Measurements from ENCODE around the gene KCTD7.

KCTD7 gene

DNA sequence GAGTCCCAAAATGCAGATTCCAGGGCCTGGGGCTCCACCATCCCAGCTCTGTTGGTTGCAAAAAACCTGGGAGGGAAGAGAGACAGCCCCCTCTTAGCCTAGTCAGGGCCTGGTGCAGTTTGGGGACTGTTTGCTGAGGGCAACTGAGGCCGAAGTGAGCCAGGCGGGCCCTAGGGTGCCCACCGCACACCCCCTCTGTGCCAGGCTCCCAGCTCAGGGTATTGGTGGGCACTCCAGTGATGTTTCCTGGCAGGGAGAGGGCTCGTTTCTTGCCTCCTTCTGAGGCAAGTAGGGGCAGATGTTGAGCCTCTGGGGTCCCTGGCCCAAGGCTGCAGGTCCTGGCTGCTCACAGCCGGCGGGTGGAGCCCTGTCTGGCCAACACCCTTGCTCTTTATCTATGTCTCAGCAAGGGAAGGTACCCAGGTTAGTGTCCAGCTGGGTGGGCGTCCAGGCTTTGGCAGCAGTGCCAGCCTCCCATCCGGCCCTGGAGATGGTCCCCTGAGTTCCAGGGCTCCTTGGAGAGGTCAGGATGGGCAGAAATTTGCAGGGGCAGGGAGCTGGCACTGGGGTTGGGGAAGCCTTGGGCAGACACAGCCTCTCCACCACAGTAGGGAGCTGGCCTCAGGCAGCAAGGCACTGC is 37.8 kb downstream of the KCTD7 start:
- POLR2A ChIA-PET: no interaction called here
- CTCF ChIA-PET: no interaction called here
- no peak for TF ChIP-seq CTBP1 (IDR thresholded peaks at IDR 0.05; ENCODE audit: borderline replicate concordance)
- TF ChIP-seq NFRKB (IDR thresholded peaks at IDR 0.05): no peak
- no peak for TF ChIP-seq FOXM1 (IDR thresholded peaks at IDR 0.05; ENCODE audit: borderline replicate concordance)
- TF ChIP-seq HDGF (IDR thresholded peaks at IDR 0.05; ENCODE audit: borderline replicate concordance): no peak
- TF ChIP-seq ARNT (IDR thresholded peaks at IDR 0.05): no peak
- TF ChIP-seq SUZ12 (IDR thresholded peaks at IDR 0.05): no peak
- no peak for TF ChIP-seq TARDBP (IDR thresholded peaks at IDR 0.05)
- TF ChIP-seq LEF1 (IDR thresholded peaks at IDR 0.05; ENCODE audit: borderline replicate concordance): no peak
- TF ChIP-seq L3MBTL2 (conservative IDR thresholded peaks at IDR 0.05): no peak
- TF ChIP-seq FOXK2 (IDR thresholded peaks at IDR 0.05): no peak
- TF ChIP-seq SP1 (IDR thresholded peaks at IDR 0.05): no peak
- no peak for TF ChIP-seq ELF4 (IDR thresholded peaks at IDR 0.05)
- TF ChIP-seq ZNF384 (IDR thresholded peaks at IDR 0.05): no peak
- TF ChIP-seq, protein P1, sequence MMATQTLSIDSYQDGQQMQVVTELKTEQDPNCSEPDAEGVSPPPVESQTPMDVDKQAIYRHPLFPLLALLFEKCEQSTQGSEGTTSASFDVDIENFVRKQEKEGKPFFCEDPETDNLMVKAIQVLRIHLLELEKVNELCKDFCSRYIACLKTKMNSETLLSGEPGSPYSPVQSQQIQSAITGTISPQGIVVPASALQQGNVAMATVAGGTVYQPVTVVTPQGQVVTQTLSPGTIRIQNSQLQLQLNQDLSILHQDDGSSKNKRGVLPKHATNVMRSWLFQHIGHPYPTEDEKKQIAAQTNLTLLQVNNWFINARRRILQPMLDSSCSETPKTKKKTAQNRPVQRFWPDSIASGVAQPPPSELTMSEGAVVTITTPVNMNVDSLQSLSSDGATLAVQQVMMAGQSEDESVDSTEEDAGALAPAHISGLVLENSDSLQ (IDR thresholded peaks at IDR 0.05): no peak
- no peak for TF ChIP-seq FOXA1 (IDR thresholded peaks at IDR 0.05)
- no peak for TF ChIP-seq BHLHE40 (IDR thresholded peaks at IDR 0.05; ENCODE audit: borderline replicate concordance)
- no peak for DNase-seq (ENCODE audit: extremely low spot score)

DNA sequence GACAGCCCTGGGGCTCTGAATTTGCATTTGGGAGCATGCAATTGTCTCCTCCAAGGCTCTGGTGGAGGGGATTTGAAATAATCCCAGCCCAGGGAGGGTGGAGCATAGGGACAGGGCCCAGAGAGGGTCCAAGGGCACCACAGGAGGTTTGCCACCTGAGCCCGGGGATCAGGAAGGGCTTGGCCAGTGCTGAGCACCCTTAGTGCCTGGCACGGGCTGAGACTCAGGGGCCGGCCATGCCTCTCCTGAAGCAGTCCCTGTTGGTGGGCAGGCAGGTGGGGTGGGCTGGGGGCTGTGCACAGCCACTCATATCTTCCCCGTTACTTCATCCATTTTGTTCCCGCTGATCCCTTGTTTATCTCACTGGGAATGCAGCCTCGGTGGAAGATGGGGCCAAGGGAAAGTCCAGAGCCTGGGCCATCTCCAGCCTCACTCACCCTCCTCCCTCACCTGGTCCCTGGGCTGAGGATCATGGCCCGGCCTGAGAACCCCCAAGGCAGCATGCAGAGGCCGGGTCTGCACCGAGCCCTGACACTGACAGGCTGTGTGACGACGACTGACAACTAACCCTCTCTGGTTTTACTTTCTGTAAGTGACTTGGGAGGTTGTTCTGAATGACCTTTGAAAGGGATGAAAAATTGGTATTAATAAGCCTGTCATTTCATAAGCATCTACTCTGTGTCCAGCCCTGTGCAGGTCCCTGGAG is 38.5 kb downstream of the KCTD7 start:
- DNase-seq (ENCODE audit: extremely low spot score): no peak
- CTCF ChIA-PET: no interaction called here
- TF ChIP-seq HDGF (IDR thresholded peaks at IDR 0.05; ENCODE audit: borderline replicate concordance) (no peak), ARNT (IDR thresholded peaks at IDR 0.05) (no peak), SUZ12 (IDR thresholded peaks at IDR 0.05) (no peak), CTBP1 (IDR thresholded peaks at IDR 0.05; ENCODE audit: borderline replicate concordance) (no peak), SP1 (IDR thresholded peaks at IDR 0.05) (no peak), LEF1 (IDR thresholded peaks at IDR 0.05; ENCODE audit: borderline replicate concordance) (no peak), FOXK2 (IDR thresholded peaks at IDR 0.05) (no peak), ELF4 (IDR thresholded peaks at IDR 0.05) (no peak), ZNF384 (IDR thresholded peaks at IDR 0.05) (no peak), FOXM1 (IDR thresholded peaks at IDR 0.05; ENCODE audit: borderline replicate concordance) (no peak)
- TF ChIP-seq, protein P1 (IDR thresholded peaks at IDR 0.05): no peak
- POLR2A ChIA-PET: no interaction called here

DNA sequence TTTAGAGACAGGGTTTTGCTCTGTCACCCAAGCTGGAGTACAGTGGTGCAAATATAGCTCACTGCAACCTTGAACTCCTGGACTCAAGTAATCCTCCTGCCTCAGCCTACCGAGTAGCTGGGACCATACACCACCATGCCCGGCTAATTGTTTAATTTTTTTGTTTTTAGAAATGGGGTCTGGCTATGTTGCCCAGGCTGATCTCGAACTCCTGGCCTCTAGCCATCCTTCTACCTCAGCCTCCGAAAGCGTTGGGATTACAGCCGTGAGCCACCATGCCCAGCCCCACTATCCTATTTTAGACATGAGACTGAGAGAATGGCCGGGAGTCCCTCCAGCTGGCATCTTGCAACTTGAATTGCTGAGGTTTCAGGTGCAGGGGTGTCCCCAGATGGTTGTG is 39.4 kb downstream of the KCTD7 start:
- CTCF ChIA-PET: no interaction called here
- TF ChIP-seq NFRKB (IDR thresholded peaks at IDR 0.05) (no peak), BHLHE40 (IDR thresholded peaks at IDR 0.05; ENCODE audit: borderline replicate concordance) (no peak), SP1 (IDR thresholded peaks at IDR 0.05) (no peak), ZNF384 (IDR thresholded peaks at IDR 0.05) (no peak), CTBP1 (IDR thresholded peaks at IDR 0.05; ENCODE audit: borderline replicate concordance) (no peak), LEF1 (IDR thresholded peaks at IDR 0.05; ENCODE audit: borderline replicate concordance) (no peak), FOXA1 (IDR thresholded peaks at IDR 0.05) (no peak), SUZ12 (IDR thresholded peaks at IDR 0.05) (no peak), TARDBP (IDR thresholded peaks at IDR 0.05) (no peak), ELF4 (IDR thresholded peaks at IDR 0.05) (no peak), L3MBTL2 (conservative IDR thresholded peaks at IDR 0.05) (no peak)
- TF ChIP-seq, protein P1 (IDR thresholded peaks at IDR 0.05): no peak

DNA sequence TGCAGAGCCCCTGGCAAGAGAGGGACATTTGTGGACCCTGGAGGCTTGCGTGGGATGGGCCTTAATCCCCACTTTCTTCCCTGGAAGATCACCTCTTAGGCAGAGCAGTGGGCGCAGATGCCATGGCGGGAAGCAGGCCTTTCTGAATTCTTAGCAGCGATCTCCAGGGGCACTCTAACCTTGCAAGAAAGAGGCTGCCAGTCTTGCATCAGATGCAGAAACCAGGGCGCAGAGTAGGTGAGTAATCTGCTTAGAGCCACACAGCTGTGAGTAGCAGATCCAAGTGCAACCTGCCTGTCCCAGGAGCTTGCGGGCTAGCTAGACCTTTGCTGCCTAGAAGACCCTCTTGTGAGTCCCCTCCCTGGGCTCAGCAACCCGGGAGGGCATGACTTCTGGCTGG is 40.0 kb downstream of the KCTD7 start:
- POLR2A ChIA-PET: interaction anchor here (0.5 kb wide), 1 partner anchor 12 kb away, joined by 3 read pairs; no protein-coding TSS in a partner anchor
- TF ChIP-seq LEF1 (IDR thresholded peaks at IDR 0.05; ENCODE audit: borderline replicate concordance) (no peak), ELF4 (IDR thresholded peaks at IDR 0.05) (no peak), TARDBP (IDR thresholded peaks at IDR 0.05) (no peak), SP1 (IDR thresholded peaks at IDR 0.05) (no peak), HDGF (IDR thresholded peaks at IDR 0.05; ENCODE audit: borderline replicate concordance) (no peak), SUZ12 (IDR thresholded peaks at IDR 0.05) (no peak), BHLHE40 (IDR thresholded peaks at IDR 0.05; ENCODE audit: borderline replicate concordance) (no peak), ARNT (IDR thresholded peaks at IDR 0.05) (no peak), ZNF384 (IDR thresholded peaks at IDR 0.05) (no peak), L3MBTL2 (conservative IDR thresholded peaks at IDR 0.05) (no peak), FOXA1 (IDR thresholded peaks at IDR 0.05) (no peak), FOXM1 (IDR thresholded peaks at IDR 0.05; ENCODE audit: borderline replicate concordance) (no peak), CTBP1 (IDR thresholded peaks at IDR 0.05; ENCODE audit: borderline replicate concordance) (no peak), FOXK2 (IDR thresholded peaks at IDR 0.05) (no peak), NFRKB (IDR thresholded peaks at IDR 0.05) (no peak)
- TF ChIP-seq, protein P1 (IDR thresholded peaks at IDR 0.05): no peak
- no peak for DNase-seq (ENCODE audit: extremely low spot score)
- CTCF ChIA-PET: no interaction called here

More for the DNA sequence above, 39.4 kb downstream of the KCTD7 start:
- POLR2A ChIA-PET: no interaction called here
- no peak for DNase-seq (ENCODE audit: extremely low spot score)

DNA sequence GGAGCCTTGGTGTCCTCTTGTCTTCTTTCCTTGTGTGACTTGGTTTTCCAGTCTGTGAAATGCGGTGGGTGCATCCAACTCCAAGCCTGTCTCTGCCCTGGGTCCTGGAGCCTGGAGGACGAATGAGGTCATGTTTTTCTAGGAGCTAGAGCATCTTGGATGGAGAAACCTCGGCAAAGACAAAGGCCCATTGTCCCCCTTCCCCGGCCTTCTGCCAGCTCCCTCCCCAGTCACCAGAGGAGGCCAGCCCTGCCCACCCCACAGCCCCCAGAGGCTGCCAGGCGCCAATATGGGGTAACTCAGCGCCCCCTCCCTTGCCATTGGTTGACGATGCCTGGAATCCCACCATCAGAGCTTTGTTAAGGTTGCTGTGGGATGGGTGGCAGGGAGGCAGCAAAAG is 40.4 kb downstream of the KCTD7 start:
- CTCF ChIA-PET: interaction anchor here (0.6 kb wide), 1 partner anchor 121 kb away, joined by 3 read pairs; no protein-coding TSS in a partner anchor
- TF ChIP-seq SP1 (IDR thresholded peaks at IDR 0.05): no peak
- TF ChIP-seq L3MBTL2 (conservative IDR thresholded peaks at IDR 0.05): no peak
- TF ChIP-seq TARDBP (IDR thresholded peaks at IDR 0.05): no peak
- TF ChIP-seq FOXA1 (IDR thresholded peaks at IDR 0.05): no peak
- no peak for TF ChIP-seq SUZ12 (IDR thresholded peaks at IDR 0.05)
- no peak for TF ChIP-seq FOXM1 (IDR thresholded peaks at IDR 0.05; ENCODE audit: borderline replicate concordance)
- TF ChIP-seq LEF1 (IDR thresholded peaks at IDR 0.05; ENCODE audit: borderline replicate concordance): no peak
- TF ChIP-seq FOXK2 (IDR thresholded peaks at IDR 0.05): no peak
- DNase-seq (ENCODE audit: extremely low spot score): no peak
- POLR2A ChIA-PET: interaction anchor here (0.5 kb wide), 1 partner anchor 12 kb away, joined by 3 read pairs; no protein-coding TSS in a partner anchor

All from HEK293T (cell line).